Measurements from ENCODE around the gene SPATA2. TPM values are rescaled to one million over a fixed set of nuclear protein-coding genes. Genes with fewer than 3 reads are reported as not detected.

SPATA2 gene
- total and polyA plus RNA-seq, 2 of the 13 experiments (the other 11 are each of a cell fraction or from before 2014, with no cell fraction given): 3.2 to 8.7 TPM

DNA sequence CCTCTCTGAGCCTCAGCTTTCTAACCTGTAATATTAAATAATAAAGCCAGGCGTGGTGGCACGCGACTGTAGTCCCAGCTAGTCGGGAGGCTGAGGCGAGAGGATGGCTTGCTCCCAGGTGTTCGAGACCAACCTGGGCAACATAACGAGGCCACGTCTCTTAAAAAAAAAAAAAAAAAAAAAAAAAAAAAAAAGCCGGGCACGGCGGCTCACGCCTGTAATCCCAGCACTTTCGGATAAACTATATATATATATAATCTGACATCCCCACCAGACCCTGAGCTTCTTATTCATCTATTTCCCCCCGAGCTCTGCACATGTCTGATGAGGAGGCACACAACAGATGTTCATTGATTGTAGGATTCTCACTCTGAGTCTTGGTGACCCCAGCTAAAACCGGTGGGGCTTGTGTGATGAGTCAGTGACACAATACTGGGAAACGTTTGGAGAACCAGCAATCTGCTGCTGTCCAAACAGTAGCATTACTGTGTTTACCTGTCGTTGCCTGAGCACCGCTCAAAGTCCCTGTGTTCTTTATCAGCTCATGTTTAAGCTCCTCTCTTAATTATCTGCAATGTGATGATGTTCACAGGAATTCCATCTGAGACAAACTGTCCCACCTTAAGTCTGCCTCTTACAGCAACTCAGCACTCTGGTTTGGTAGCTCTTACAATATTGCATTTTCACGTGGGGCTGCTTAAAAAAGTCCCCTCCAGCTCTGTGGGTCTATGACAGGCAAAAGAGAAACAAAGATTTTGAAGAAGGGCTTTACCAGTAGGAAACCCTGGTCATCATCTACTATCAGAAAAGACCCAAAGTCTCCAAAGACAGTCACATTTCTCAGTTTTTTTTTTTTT is 1.0 kb upstream of the SPATA2 start (continued):
- TF ChIP-seq NR1H2 (CRISPR knock-in tag; IDR thresholded peaks at IDR 0.05; ENCODE audit: borderline replicate concordance, low read depth) (no peak), ZBTB26 (CRISPR knock-in tag; IDR thresholded peaks at IDR 0.05; ENCODE audit: borderline replicate concordance) (0 out of 2 replicates have a peak, but pooled peaks have one; percentile 42), HMG20B (CRISPR knock-in tag; conservative IDR thresholded peaks at IDR 0.05) (peak; percentile 96), TFAP4 (IDR thresholded peaks at IDR 0.05; ENCODE audit: borderline replicate concordance, low read depth) (peak; percentile 89), KDM1A (CRISPR knock-in tag; IDR thresholded peaks at IDR 0.05) (peak; percentile 81; the same call in 1 of the 2 replicates), ZNF598 (CRISPR knock-in tag; IDR thresholded peaks at IDR 0.05; ENCODE audit: borderline replicate concordance) (no peak), MZF1 (CRISPR knock-in tag; IDR thresholded peaks at IDR 0.05; ENCODE audit: borderline replicate concordance) (no peak), IKZF4 (CRISPR knock-in tag; IDR thresholded peaks at IDR 0.05; ENCODE audit: borderline replicate concordance, low read depth, not compliant biosample characterization) (no peak), ZSCAN12 (CRISPR knock-in tag; IDR thresholded peaks at IDR 0.05) (no peak), AGO1 (IDR thresholded peaks at IDR 0.05; ENCODE audit: low read depth, low read length, poor library complexity, severe bottlenecking) (no peak), PBX3 (CRISPR knock-in tag; IDR thresholded peaks at IDR 0.05; ENCODE audit: borderline replicate concordance) (no peak), KLF9 (CRISPR knock-in tag; IDR thresholded peaks at IDR 0.05; ENCODE audit: low read depth) (no peak; the same call in 1 of the 2 replicates), ZBTB3 (CRISPR knock-in tag; IDR thresholded peaks at IDR 0.05; ENCODE audit: borderline replicate concordance, low read depth) (peak; percentile 72; the same call in 1 of the 2 replicates), PRMT3 (CRISPR knock-in tag; IDR thresholded peaks at IDR 0.05; ENCODE audit: borderline replicate concordance, low read depth) (no peak), FLYWCH1 (CRISPR knock-in tag; IDR thresholded peaks at IDR 0.05) (0 out of 2 replicates have a peak, but pooled peaks have one; percentile 73)
- TF ChIP-seq, protein P1, sequence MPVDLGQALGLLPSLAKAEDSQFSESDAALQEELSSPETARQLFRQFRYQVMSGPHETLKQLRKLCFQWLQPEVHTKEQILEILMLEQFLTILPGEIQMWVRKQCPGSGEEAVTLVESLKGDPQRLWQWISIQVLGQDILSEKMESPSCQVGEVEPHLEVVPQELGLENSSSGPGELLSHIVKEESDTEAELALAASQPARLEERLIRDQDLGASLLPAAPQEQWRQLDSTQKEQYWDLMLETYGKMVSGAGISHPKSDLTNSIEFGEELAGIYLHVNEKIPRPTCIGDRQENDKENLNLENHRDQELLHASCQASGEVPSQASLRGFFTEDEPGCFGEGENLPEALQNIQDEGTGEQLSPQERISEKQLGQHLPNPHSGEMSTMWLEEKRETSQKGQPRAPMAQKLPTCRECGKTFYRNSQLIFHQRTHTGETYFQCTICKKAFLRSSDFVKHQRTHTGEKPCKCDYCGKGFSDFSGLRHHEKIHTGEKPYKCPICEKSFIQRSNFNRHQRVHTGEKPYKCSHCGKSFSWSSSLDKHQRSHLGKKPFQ (CRISPR knock-in tag; IDR thresholded peaks at IDR 0.05; ENCODE audit: insufficient replicate concordance): peak; percentile 93
- TF ChIP-seq, protein P2, sequence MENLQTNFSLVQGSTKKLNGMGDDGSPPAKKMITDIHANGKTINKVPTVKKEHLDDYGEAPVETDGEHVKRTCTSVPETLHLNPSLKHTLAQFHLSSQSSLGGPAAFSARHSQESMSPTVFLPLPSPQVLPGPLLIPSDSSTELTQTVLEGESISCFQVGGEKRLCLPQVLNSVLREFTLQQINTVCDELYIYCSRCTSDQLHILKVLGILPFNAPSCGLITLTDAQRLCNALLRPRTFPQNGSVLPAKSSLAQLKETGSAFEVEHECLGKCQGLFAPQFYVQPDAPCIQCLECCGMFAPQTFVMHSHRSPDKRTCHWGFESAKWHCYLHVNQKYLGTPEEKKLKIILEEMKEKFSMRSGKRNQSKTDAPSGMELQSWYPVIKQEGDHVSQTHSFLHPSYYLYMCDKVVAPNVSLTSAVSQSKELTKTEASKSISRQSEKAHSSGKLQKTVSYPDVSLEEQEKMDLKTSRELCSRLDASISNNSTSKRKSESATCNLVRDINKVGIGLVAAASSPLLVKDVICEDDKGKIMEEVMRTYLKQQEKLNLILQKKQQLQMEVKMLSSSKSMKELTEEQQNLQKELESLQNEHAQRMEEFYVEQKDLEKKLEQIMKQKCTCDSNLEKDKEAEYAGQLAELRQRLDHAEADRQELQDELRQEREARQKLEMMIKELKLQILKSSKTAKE (CRISPR knock-in tag; IDR thresholded peaks at IDR 0.05; ENCODE audit: borderline replicate concordance): peak; percentile 12; the same call in 1 of the 2 replicates
- TF ChIP-seq, protein P3, sequence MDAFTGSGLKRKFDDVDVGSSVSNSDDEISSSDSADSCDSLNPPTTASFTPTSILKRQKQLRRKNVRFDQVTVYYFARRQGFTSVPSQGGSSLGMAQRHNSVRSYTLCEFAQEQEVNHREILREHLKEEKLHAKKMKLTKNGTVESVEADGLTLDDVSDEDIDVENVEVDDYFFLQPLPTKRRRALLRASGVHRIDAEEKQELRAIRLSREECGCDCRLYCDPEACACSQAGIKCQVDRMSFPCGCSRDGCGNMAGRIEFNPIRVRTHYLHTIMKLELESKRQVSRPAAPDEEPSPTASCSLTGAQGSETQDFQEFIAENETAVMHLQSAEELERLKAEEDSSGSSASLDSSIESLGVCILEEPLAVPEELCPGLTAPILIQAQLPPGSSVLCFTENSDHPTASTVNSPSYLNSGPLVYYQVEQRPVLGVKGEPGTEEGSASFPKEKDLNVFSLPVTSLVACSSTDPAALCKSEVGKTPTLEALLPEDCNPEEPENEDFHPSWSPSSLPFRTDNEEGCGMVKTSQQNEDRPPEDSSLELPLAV (CRISPR knock-in tag; conservative IDR thresholded peaks at IDR 0.05; ENCODE audit: low read depth): no peak

Measured in HepG2 (cell line).